Measurements from ENCODE around the gene NEB. TPM values are rescaled to one million over a fixed set of nuclear protein-coding genes. Genes with fewer than 3 reads are reported as not detected.
A peak's percentile ranks its signal among the peaks of the same experiment; 100 is the strongest.

NEB gene
- total RNA-seq, 1 donor from 2014 or later: under 0.01 TPM

GRCh38 chr2:151720521-151720920 is 13.8 kb downstream of the NEB start:
- H3K4me3 ChIP-seq (ENCODE audit: low read depth, low read length): no peak overlapping the region
- no peak for DNase-seq (ENCODE audit: low read depth)
- no peak for TF ChIP-seq CTCF (conservative IDR thresholded peaks at IDR 0.05; ENCODE audit: low read depth, low read length)

- H3K4me3 ChIP-seq (ENCODE audit: low read depth, low read length): no peak overlapping the region
Measured at GRCh38 chr2:151718796-151719195, 15.5 kb downstream of the NEB start.

GRCh38 chr2:151718247-151718646 is 16.0 kb downstream of the NEB start:
- TF ChIP-seq CTCF (conservative IDR thresholded peaks at IDR 0.05; ENCODE audit: low read depth, low read length): no peak
- no peak overlapping the region for H3K4me3 ChIP-seq (ENCODE audit: low read depth, low read length)
- DNase-seq (ENCODE audit: low read depth): no peak

More at GRCh38 chr2:151718796-151719195, 15.5 kb downstream of the NEB start:
- TF ChIP-seq CTCF (conservative IDR thresholded peaks at IDR 0.05; ENCODE audit: low read depth, low read length): no peak
- no peak for DNase-seq (ENCODE audit: low read depth)

- no peak overlapping the region for H3K4me3 ChIP-seq (ENCODE audit: low read depth, low read length)
- no peak for TF ChIP-seq CTCF (conservative IDR thresholded peaks at IDR 0.05; ENCODE audit: low read depth, low read length)
- peak; percentile 38 for DNase-seq (ENCODE audit: low read depth)
Measured at GRCh38 chr2:151716721-151717120, 17.6 kb downstream of the NEB start.

- no peak for TF ChIP-seq CTCF (conservative IDR thresholded peaks at IDR 0.05; ENCODE audit: low read depth, low read length)
- no peak for DNase-seq (ENCODE audit: low read depth)
- H3K4me3 ChIP-seq (ENCODE audit: low read depth, low read length): no peak overlapping the region
Measured at GRCh38 chr2:151713291-151713903, 20.9 kb downstream of the NEB start.

- DNase-seq (ENCODE audit: low read depth): no peak
- TF ChIP-seq CTCF (conservative IDR thresholded peaks at IDR 0.05; ENCODE audit: low read depth, low read length): no peak
- H3K4me3 ChIP-seq (ENCODE audit: low read depth, low read length): no peak overlapping the region
Measured at GRCh38 chr2:151711025-151711424, 23.3 kb downstream of the NEB start.

- TF ChIP-seq CTCF (conservative IDR thresholded peaks at IDR 0.05; ENCODE audit: low read depth, low read length): no peak
- H3K4me3 ChIP-seq (ENCODE audit: low read depth, low read length): no peak overlapping the region
- no peak for DNase-seq (ENCODE audit: low read depth)
Measured at GRCh38 chr2:151708788-151709187, 25.5 kb downstream of the NEB start.
